NCI-H345 treated with DMSO at 0.1 percent for 48 hours (cell line): Measurements from ENCODE around the gene HPF1.
"Not testable (repeated sequence)": the region's sequence is repeated elsewhere in the genome, so short reads cannot be mapped to it uniquely, and the experiment has no call there.

Experiments used
- DNase-seq: peaks from one replicate; lab custom pipeline; 2025; ENCODE audit not compliant: unreplicated experiment; lab: John Stamatoyannopoulos, UW

The HPF1 gene

GRCh38 chr4:169757575-169758184 is at the start of gene HPF1:
Gene HPF1 (minus strand): TSS chr4:169757944. CDS start chr4:169757877, 67 bp downstream.
- DNase-seq: peak; percentile 76

DNA sequence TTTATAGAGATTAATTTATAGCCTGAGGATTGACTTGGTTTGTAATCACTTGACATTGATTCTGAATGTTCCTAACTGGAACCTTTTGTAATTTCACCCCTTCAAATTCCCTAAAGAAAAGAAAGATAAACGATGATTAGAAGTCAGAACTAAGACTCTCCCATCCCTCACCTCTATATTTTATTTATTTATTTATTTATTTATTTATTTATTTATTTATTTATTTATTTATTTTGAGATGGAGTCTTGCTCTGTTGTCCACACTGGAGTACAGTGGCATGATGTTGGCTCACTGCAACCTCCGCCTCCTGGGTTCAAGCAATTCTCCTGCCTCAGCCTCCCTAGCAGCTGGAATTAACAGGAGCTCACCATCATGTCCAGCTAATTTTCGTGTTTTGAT is 49.0 kb upstream of the HPF1 start:
- DNase-seq: not testable (repeated sequence)

GRCh38 chr4:169803413-169803812 is 45.7 kb upstream of the HPF1 start:
- no peak for DNase-seq

DNA sequence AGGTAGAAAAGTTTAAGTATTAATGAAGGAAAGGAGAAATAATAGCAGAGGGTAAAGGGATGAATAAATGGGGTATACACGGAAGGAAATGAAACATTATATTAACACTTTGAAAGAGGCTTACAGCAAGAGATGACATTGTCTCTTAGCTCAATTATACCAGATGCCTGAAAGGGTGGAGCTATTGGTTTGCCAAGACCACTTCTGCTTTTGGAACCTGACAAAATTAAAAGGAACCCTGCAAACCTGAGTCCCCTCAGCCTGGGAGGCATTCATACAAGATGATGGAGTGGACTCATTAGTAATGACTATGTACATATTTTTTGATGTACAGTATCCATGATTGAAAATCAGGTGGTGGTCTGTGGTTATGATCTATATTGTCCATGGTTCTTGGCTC is 45.1 kb upstream of the HPF1 start:
- no peak for DNase-seq

- DNase-seq: no peak
Measured at GRCh38 chr4:169800541-169800940, 42.8 kb upstream of the HPF1 start.

GRCh38 chr4:169799260-169799659 is 41.5 kb upstream of the HPF1 start:
- DNase-seq: no peak

DNA sequence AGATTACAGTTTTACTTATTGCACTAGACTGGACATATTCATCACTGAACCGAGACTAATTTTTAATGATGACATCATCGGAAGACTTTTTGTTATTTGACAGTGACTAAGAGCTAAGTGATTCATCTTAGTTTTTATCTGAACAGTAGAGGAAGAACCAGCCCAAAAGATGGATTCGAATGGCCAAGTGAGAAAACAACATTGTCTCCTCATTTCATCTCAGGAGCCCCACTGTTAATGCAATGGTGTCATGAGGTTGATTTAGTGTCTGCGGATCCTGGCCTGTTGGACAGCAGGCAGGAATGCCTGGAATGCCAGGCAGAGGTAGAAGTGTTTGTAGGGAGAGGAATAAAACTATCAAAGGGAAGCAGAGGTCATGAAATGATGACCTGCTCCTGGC is 37.8 kb upstream of the HPF1 start:
- DNase-seq: no peak

DNA sequence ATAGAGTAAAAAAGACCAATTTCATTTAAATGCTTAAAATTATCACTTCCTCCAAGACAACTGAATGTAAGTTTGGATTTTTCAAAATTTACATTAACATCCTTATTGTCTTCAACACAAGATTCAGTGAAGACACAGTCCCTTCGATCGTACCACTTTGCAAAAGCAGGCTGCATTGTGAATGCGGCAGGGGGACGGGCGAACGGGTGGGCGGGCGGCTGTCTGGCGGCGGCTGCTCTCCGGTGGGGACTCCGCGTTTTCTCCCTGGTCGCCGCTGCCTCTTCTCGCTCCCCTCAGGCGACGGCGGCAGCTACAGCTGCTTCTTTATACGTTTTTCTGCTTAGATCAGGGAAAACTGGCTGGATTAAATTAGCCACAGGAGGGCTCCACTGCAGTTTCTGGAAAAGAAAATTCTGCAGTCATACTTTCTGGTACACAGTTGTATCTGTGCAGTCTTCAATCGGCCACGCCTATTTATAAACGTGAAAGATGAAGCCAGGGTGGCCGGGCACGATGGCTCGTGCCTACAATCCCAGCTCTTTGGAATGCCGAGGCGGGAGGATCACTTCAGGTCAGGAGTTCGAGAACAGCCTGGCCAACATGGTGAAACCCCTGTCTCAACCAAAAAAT is 33.9 kb upstream of the HPF1 start:
- DNase-seq: peak; percentile 27

- DNase-seq: no peak
Measured at GRCh38 chr4:169791062-169791461, 33.3 kb upstream of the HPF1 start.

GRCh38 chr4:169774466-169775445 is 17.0 kb upstream of the HPF1 start:
- DNase-seq: no peak

DNA sequence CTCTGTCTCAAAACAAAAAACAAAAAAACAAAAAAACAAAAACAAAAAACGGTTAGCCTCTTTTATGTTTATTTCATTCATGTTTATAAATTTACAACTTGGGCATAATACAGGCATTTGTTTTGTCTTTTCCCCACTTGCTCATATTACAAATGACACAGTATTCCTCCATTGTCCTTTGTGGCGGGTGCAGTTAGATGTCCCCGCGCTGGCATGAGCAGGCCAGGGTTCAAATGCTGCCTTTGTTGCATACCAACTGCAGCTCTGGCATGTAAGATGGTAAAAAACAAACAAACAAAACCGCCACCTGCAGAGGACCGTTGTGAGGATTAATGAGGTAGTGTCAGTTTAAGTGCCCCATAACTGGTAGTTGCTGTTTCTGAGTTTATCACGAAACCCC is 16.1 kb upstream of the HPF1 start:
- DNase-seq: no peak

GRCh38 chr4:169771556-169772080 is 13.9 kb upstream of the HPF1 start:
- not testable (repeated sequence) for DNase-seq

DNA sequence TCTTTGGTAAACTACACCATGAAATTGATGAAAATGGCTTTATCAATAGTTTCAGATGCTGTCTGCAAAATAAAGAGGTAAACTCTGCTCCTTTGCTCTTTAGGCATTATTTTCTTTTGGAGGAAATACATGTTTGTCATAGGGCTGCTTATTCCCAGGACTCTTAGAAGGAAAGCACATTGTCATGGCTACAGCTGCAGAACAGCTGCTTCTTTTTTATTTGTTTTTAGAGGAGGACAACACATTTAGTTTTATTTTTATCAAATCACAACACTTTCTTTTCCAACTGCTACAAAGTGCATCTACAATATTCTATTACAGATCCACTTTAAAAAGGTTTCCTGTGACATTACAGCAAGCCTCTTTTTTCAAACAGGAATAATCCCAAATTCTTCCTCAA is 12.7 kb upstream of the HPF1 start:
- DNase-seq: no peak

GRCh38 chr4:169768385-169768784 is 10.6 kb upstream of the HPF1 start:
- no peak for DNase-seq

DNA sequence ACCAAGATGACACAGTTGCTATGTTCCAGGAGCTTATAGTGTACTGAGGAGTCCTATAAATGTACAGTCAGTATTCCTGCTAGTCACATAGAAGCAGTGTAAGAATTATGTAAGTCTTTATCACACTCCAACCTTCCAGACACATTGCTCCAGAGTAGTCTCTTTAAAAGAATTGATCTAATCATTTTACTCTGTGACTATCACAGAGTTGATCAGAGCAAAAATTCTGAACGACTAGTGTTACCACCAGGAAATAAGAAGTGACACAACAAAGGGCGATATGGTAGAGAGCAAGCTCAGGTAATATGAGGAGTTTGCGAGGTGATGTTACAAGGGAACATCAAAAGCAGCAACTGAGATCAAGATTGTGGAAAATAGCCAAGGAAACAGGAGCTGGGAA is 9.0 kb upstream of the HPF1 start:
- DNase-seq: no peak

GRCh38 chr4:169765835-169766234 is 8.1 kb upstream of the HPF1 start:
- DNase-seq: no peak

- DNase-seq: no peak
Measured at GRCh38 chr4:169761846-169762245, 4.1 kb upstream of the HPF1 start.

GRCh38 chr4:169758401-169758962 is 738 bp upstream of the HPF1 start:
- DNase-seq: no peak

- no peak for DNase-seq
Measured at GRCh38 chr4:169756971-169757574, 671 bp downstream of the HPF1 start.

DNA sequence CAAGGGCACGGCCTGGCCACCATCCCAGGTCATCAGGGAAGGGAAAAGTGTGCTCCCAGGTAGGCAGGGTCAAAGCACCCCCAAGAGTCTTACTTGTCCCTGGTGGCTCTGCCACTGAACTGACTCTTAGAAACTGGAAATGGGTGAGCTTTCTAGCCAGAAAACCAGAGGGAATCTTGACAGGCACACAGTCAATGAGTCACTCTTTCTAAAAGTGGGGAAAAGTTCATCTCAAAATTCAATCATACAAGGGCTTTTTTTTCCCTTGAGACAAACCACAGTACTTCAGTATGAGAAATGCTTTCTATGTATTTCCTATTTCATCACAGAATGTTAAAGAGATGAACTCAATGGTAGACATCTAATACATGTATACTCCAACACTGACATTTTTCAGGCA is 12.5 kb downstream of the HPF1 start:
- no peak for DNase-seq

DNA sequence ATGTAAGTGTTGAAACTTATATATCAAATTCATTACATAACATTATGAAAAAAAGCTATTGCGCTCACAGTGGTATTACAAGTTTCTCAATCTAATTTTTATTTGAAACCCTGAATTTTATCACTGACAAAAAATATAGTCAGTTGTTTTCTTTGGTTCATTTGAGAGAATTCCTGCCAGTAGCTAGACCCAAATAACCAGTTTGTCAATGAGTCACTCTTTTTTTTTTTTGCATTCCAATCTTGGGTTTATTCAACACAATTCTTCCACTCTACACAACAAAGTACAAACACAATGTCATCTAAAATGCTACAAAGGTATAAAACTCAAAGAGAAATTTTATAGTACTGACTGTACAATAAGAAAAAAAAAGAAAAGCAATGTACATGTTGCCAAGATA is 13.1 kb downstream of the HPF1 start:
- DNase-seq: no peak
